KMS-11 (cell line): ENCODE results near the gene ZNF574.

Experiments used
- H2AFZ ChIP-seq: fragments of 200-600 bp; sonication (generic); 2 replicates; pipeline ENCODE4 v1.6.1; 2016; ENCODE audit warnings: antibody characterized with exemption, mixed run types, low read depth
- H3K27ac ChIP-seq: fragments of 200-600 bp; sonication (generic); 2 replicates; pipeline ENCODE4 v1.6.1; 2016; ENCODE audit warnings: mild to moderate bottlenecking, mixed run types
- H3K27me3 ChIP-seq: fragments of 200-600 bp; sonication (generic); 2 replicates; pipeline ENCODE4 v1.6.1; 2017; ENCODE audit warnings: mild to moderate bottlenecking, low read depth, mixed run types, moderate library complexity; ENCODE audit not compliant: insufficient read depth
- H3K36me3 ChIP-seq: fragments of 200-600 bp; sonication (generic); 2 replicates; pipeline ENCODE4 v1.6.1; 2017; ENCODE audit warnings: mild to moderate bottlenecking, mixed run types; ENCODE audit not compliant: insufficient read depth
- H3K4me1 ChIP-seq: fragments of 200-600 bp; sonication (generic); 2 replicates; pipeline ENCODE4 v1.6.1; 2016; ENCODE audit warnings: mild to moderate bottlenecking, low read depth, mixed run types; ENCODE audit not compliant: poor library complexity, severe bottlenecking
- H3K4me2 ChIP-seq: fragments of 200-600 bp; sonication (generic); 2 replicates; pipeline ENCODE4 v1.7.0; 2016; ENCODE audit warnings: mild to moderate bottlenecking, mixed run types
- H3K4me3 ChIP-seq: fragments of 200-600 bp; sonication (generic); IDR thresholded peaks from 2 replicates; pipeline ENCODE4 v1.6.1; 2017; ENCODE audit warnings: low read depth, low read length, mixed read lengths; ENCODE audit not compliant: insufficient read depth
- H3K79me2 ChIP-seq: fragments of 200-600 bp; sonication (generic); 2 replicates; pipeline ENCODE4 v1.6.1; 2016; ENCODE audit warnings: low read depth, mixed run types; ENCODE audit not compliant: insufficient read depth
- H3K9ac ChIP-seq: fragments of 200-600 bp; sonication (generic); 2 replicates; pipeline ENCODE4 v1.6.1; 2016; ENCODE audit warnings: mild to moderate bottlenecking, mixed run types
- H4K20me1 ChIP-seq: fragments of 200-600 bp; sonication (generic); 2 replicates; pipeline ENCODE4 v1.6.1; 2016; ENCODE audit warnings: mild to moderate bottlenecking, mixed run types; ENCODE audit not compliant: insufficient read depth
- CTCF ChIP-seq: fragments of 200-600 bp; sonication (generic); conservative IDR thresholded peaks from 2 replicates; pipeline ENCODE4 v1.6.1; 2017; ENCODE audit warnings: low read depth, mild to moderate bottlenecking, antibody characterized with exemption, low read length, moderate library complexity, mixed read lengths

The ZNF574 gene

GRCh38 chr19:42102877-42103276 lies 26.9 kb downstream of the ZNF574 start:
- no peak for TF ChIP-seq CTCF
- Histone ChIP-seq H4K20me1 (no peaks in the 10 kb centered on the region), H3K27ac (no peak overlapping the region), H3K4me2 (no peak overlapping the region), H3K4me1 (no peaks in the 10 kb centered on the region), H2AFZ (no peak overlapping the region), H3K9ac (no peak overlapping the region), H3K36me3 (no peaks in the 10 kb centered on the region), H3K4me3 (no peak overlapping the region), H3K27me3 (peaks cover 47% of the 10 kb centered on the region; the same call in 1 of the 2 replicates), H3K79me2 (no peaks in the 10 kb centered on the region)

- Histone ChIP-seq H3K27me3 (peaks cover 53% of the 10 kb centered on the region; the same call in 1 of the 2 replicates), H3K79me2 (no peaks in the 10 kb centered on the region), H3K4me3 (no peak overlapping the region), H3K36me3 (no peaks in the 10 kb centered on the region), H3K9ac (no peak overlapping the region), H3K27ac (no peak overlapping the region), H3K4me1 (no peaks in the 10 kb centered on the region), H4K20me1 (no peaks in the 10 kb centered on the region), H2AFZ (no peak overlapping the region), H3K4me2 (no peak overlapping the region)
- TF ChIP-seq CTCF: no peak
These were observed 29.4 kb downstream of the ZNF574 start for GRCh38 chr19:42105368-42105767.

GRCh38 chr19:42108527-42109389 lies 32.8 kb downstream of the ZNF574 start:
- Histone ChIP-seq H4K20me1 (no peaks in the 10 kb centered on the region), H3K9ac (no peak overlapping the region), H2AFZ (no peak overlapping the region), H3K4me2 (no peak overlapping the region), H3K27ac (no peak overlapping the region), H3K4me1 (no peaks in the 10 kb centered on the region), H3K79me2 (no peaks in the 10 kb centered on the region), H3K27me3 (peaks cover 78% of the 10 kb centered on the region; the same call in 1 of the 2 replicates), H3K36me3 (no peaks in the 10 kb centered on the region), H3K4me3 (no peak overlapping the region)
- peak; percentile 98 for TF ChIP-seq CTCF

GRCh38 chr19:42109896-42110295 lies 33.9 kb downstream of the ZNF574 start:
- Histone ChIP-seq H3K79me2 (no peaks in the 10 kb centered on the region), H3K9ac (no peak overlapping the region), H3K27ac (no peak overlapping the region)

More at GRCh38 chr19:42109896-42110295, 33.9 kb downstream of the ZNF574 start:
- H3K4me1 ChIP-seq: no peaks in the 10 kb centered on the region
- H3K4me2 ChIP-seq: no peak overlapping the region
- no peak for TF ChIP-seq CTCF
- no peak overlapping the region for H3K4me3 ChIP-seq
- H3K36me3 ChIP-seq: no peaks in the 10 kb centered on the region
- H2AFZ ChIP-seq: no peak overlapping the region
- H4K20me1 ChIP-seq: no peaks in the 10 kb centered on the region
- H3K27me3 ChIP-seq: peaks cover 77% of the 10 kb centered on the region
